T47D (cell line): ENCODE results near the gene CHN1.

Experiments used
- DNase-seq, 2 experiments: peaks; one replicate each; pipeline versions ENCODE4 v3.0.0 to v3.0.0-alpha.2; 2011 to 2012; ENCODE audit warnings: low read depth in 1 of 2, low spot score in 1 of 2
- JUND ChIP-seq: IDR thresholded peaks from 2 replicates; pipeline ENCODE4 v1.6.1; 2012; ENCODE audit warnings: low read depth
- in situ Hi-C: cut with HindIII; loops from 2 replicates; pipeline ENCODE4 v1.10.0; 2016; ENCODE audit warnings: low sequenced_read_pairs, low pct_unique_long_range_greater_than_20kb

The CHN1 gene

DNA sequence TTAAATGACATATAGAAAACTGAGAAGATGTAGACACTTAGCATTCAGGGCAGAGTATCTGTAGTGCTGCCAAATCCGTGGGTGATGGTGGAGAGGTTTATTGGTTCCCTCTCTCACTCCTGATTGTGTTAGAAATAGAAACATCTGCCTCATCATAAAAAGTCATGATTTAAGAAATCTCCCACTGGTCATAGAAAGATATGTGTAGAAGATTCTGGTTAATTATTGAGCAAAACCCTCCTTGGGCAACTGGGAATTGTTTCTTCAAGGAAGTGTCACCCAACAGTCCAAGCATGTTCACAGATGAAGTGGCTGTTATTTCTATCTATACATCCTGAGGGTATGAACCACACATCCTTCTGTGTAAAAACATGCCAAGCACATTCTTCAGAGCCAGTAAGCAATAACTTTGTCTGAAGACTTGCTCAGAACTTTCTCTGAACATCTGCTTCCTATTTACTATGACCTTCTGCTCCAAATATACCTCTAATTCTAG lies 207.4 kb downstream of the CHN1 start:
- in situ Hi-C loops: no loop called here
- no peak for TF ChIP-seq JUND
- no peak for DNase-seq

DNA sequence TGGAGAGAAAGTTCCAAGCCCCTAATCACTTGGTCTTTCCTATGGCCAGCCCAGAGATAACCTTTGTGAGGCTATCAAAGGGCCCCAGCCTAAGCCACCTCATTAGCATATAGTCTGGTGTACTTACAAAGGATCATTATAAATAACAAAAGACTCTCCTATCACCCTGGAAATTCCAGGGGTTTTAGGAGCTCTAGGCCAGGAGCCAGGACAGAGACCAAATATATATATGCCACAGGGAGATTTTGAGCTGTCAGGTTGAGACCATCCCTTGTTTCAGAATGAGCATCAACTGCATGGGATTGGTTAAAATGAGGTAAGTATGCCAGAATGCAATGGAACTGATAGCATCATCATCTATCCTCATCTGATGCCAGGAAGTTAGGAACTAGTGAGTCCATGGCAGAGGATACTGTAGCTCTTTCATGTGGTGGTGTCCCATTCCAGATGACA lies 208.8 kb downstream of the CHN1 start:
- no peak for DNase-seq
- in situ Hi-C loops: no loop called here
- TF ChIP-seq JUND: no peak

GRCh38 chr2:174794851-174795374 lies 210.3 kb downstream of the CHN1 start:
- in situ Hi-C loops: no loop called here
- no peak for DNase-seq
- TF ChIP-seq JUND: no peak

DNA sequence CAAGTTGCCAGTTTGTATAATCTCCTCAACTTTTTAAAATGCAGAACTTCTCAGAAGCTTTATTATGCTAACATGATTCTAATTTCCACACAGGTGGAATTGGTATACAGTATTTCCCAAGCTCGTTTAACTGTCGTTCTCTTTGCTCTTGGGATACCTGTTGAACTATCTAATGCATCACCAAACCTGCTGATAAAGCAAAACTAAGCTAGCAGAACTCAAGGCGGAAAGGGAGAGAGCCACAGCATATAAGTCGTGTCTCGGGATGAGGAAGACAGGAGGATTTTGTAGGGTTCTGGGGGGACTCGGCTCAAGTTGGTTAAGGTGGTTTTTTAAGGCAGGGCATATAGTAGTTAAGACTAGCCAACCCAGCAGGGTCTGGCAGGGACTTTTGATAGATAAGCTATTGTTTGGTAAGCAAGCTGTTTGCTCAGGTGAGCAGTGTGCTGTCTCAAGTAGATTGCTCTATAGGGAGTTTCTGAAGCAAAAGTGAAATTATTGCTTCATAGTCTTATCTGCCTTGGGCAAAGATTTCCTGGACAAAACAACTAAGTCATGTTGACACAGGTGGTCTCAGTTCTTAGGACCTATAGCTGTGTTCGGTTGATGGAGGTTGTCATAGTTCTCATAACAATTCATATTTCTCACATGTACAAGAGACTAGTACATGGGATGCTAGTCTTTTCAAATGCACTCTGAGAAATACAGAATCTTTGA lies 212.7 kb downstream of the CHN1 start:
- no peak for TF ChIP-seq JUND
- in situ Hi-C loops: no loop called here
- no peak for DNase-seq

DNA sequence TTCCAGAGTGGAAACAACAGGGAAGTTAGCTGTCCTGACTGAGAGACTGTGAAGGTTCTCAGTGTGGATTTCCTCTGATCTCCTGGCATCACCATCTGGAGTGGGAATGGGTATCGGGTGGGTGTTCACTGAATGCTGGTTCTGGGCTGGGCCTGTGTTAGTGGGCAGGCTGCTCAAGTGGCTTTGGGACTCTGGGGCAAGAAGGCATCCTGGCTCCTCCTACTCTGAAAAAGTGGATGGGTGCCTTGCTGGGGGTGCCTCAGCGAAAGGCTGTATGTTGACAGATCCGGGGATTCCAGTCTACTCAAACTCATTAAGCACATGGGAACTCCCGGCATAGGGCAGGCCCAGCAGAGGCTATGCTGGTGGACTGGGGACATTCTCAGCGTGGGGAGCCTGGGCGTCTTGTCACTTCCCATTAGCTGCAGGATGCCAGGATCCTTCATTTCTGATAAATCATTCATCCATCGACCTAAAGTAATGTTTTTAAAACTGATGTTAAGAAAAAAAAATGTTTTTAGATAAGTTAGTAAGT lies 213.4 kb downstream of the CHN1 start:
- no peak for TF ChIP-seq JUND
- in situ Hi-C loops: no loop called here
- DNase-seq: no peak

DNA sequence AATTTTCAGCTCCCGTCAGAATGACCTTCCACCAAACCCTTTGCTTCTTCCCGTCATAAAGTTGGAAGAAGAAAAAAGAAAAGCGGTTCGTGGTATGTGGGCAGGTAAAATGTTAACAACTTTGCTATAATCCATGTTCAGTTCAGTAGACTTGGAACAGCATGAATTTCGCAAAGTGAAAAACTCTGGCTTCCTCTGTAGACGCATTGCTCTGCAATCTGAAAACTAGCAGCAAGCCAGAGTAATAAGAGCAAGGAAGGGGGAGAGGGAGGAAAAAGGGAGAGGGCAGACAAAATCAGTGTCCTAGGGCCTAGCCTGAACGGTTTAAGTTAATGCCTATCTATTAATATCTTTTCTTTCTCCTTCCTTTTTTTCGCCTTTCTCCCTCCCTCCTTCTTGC lies 214.2 kb downstream of the CHN1 start:
- no peak for TF ChIP-seq JUND
- in situ Hi-C loops: no loop called here
- no peak for DNase-seq

GRCh38 chr2:174789001-174789400 lies 216.2 kb downstream of the CHN1 start:
- in situ Hi-C loops: no loop called here
- no peak for TF ChIP-seq JUND
- DNase-seq: no peak

- DNase-seq: no peak
- in situ Hi-C loops: no loop called here
- no peak for TF ChIP-seq JUND
Measured at GRCh38 chr2:174788291-174788929, 216.8 kb downstream of the CHN1 start.

- in situ Hi-C loops: no loop called here
- TF ChIP-seq JUND: no peak
- DNase-seq: no peak
Measured at GRCh38 chr2:174787487-174788205, 217.5 kb downstream of the CHN1 start.

DNA sequence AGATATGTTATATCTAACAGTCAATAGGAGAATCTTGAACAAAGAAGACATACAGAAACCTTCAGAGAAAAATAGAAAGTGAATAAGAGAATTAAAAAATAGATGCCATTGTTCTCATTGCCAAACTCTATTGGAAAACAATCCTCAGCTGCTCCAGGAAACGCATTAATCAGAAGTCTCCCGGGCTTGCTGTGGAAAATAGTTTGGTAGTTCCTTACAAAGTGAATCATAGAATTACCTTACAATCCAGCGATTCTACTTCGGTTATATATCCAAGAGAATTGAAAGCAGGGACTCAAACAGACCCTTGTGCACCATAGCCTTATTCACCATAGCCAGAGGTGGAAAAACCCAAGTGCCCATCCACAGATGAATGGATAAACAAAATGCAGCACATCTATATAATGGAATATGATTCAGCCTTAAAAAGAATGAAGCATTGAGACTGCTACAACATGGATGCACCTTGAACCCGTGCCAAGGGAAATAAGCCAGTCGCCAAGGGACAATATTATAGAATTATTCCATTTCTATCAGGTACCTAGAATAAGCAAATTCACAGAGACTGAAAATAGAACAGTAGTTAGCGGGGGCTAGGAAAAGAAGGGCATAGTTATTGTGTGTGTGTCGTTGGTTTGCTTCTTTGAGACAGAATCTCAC lies 219.0 kb downstream of the CHN1 start:
- no peak for TF ChIP-seq JUND
- in situ Hi-C loops: no loop called here
- DNase-seq: no peak

- in situ Hi-C loops: no loop called here
- DNase-seq: no peak
- no peak for TF ChIP-seq JUND
Measured at GRCh38 chr2:174785481-174785880, 219.7 kb downstream of the CHN1 start.

DNA sequence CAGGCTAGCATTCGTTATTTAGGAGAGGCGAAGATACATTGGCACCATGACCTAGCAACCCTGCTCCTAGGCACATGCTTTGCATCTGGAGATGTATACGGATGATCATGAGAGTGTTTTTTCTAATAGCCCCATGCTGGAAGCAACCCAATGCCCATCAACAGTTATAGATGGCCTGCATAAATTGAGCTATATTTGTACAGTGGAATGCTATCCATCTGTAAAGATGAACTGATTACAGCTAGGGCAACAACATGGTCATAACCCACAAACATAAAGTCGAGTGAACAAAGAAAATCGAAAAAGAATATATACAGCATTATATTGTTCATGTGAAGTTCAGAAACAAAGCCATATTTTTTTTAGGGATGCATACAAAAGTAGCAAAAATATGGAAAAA lies 220.3 kb downstream of the CHN1 start:
- TF ChIP-seq JUND: no peak
- DNase-seq: no peak
- in situ Hi-C loops: no loop called here

GRCh38 chr2:174784316-174784715 lies 220.9 kb downstream of the CHN1 start:
- no peak for DNase-seq
- no peak for TF ChIP-seq JUND
- in situ Hi-C loops: no loop called here
